Measurements from ENCODE around the gene PTGIS.

PTGIS gene

GRCh38 chr20:49595811-49596561 lies 28.0 kb upstream of the PTGIS start:
- peak; percentile 57 for DNase-seq (ENCODE audit: low spot score)

GRCh38 chr20:49595346-49595745 lies 27.4 kb upstream of the PTGIS start:
- DNase-seq (ENCODE audit: low spot score) = no peak

DNA sequence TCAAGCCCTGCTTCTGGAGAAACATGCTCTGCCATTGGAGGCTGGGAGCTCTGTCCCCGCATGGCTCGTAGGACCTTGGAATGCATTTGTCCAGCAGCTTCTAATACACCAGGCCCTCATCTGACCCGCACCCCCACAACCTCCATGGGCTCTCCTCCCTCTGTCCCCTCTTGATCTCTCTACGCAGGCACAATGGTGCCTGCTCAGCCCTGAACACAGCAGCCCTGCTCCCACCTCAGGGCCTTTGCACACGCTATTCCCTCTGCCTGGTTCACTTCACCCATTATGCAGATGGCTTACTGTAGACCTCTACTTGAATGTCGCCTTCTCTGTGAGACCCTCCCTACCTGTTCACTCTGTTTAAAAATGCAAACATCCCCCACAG lies 27.0 kb upstream of the PTGIS start:
- DNase-seq (ENCODE audit: low spot score) = no peak

GRCh38 chr20:49594143-49594930 lies 26.4 kb upstream of the PTGIS start:
- DNase-seq (ENCODE audit: low spot score) = peak; percentile 89

- no peak for DNase-seq (ENCODE audit: low spot score)
Measured at GRCh38 chr20:49593466-49594142, 25.7 kb upstream of the PTGIS start.

- DNase-seq (ENCODE audit: low spot score) = no peak
Measured at GRCh38 chr20:49592120-49592519, 24.2 kb upstream of the PTGIS start.

GRCh38 chr20:49591217-49591865 lies 23.4 kb upstream of the PTGIS start:
- peak; percentile 38 for DNase-seq (ENCODE audit: low spot score)

DNA sequence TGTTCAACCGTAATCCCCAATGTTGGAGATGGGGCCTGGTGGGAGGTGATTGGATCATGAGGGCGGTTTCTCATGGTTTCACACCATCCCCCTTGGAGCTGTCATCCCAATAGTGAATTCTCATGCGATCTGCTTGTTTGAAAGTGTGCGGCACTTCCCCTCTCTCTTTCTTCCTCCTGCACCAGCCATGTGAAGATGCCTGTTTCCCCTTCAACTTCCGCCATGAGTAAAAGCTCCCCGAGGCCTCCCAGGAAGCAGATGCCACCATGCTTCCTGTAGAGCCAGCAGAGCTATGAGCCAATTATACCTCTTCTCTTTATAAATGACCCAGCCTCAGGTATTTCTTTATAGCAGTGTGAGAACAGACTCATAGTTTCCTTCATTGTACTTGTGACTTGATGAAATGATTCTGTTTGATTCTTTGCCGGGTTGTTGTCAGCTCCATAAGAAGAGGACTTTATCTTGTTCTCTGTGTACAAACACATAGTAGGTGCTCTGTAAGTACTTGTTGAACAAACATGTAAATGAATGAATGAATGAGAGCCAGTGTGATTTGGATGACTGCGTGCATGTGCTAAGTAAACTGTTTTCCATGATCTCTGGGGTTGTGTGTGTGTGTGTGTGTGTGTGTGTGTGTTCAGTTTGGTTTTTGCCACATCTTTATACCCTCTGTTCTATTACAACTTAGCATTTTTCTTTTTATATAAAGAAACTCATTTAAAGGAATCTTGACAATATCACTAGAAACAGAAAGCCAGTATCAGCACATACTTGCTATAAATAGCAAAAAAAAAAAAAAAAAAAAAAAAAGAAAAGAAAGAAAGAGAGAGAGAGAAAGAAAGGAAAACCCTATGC lies 22.5 kb upstream of the PTGIS start:
- no peak for DNase-seq (ENCODE audit: low spot score)

DNA sequence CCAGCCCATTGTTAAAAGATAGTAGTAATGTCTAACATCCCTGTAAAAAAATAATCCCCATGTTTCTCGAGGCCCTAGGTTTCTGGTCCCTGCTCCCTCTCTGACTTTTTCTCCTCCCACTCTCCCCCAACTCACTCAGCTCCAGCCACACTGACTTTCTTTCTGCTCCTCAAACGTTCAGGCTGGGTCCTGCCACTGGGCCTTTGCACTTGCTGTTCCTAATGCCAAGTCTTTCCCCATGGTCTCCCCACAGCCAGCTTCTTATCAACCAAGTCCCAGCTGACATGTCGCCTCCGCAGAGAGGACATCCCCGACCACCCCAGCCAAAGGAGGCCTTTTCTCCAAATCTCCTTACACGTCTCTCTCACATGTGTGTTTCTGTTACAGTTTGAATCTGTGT lies 21.8 kb upstream of the PTGIS start:
- no peak for DNase-seq (ENCODE audit: low spot score)

GRCh38 chr20:49587111-49587570 lies 19.2 kb upstream of the PTGIS start:
- peak; percentile 49 for DNase-seq (ENCODE audit: low spot score)

GRCh38 chr20:49585585-49586245 lies 17.8 kb upstream of the PTGIS start:
- no peak for DNase-seq (ENCODE audit: low spot score)

- DNase-seq (ENCODE audit: low spot score) = no peak
Measured at GRCh38 chr20:49584418-49585382, 16.8 kb upstream of the PTGIS start.

DNA sequence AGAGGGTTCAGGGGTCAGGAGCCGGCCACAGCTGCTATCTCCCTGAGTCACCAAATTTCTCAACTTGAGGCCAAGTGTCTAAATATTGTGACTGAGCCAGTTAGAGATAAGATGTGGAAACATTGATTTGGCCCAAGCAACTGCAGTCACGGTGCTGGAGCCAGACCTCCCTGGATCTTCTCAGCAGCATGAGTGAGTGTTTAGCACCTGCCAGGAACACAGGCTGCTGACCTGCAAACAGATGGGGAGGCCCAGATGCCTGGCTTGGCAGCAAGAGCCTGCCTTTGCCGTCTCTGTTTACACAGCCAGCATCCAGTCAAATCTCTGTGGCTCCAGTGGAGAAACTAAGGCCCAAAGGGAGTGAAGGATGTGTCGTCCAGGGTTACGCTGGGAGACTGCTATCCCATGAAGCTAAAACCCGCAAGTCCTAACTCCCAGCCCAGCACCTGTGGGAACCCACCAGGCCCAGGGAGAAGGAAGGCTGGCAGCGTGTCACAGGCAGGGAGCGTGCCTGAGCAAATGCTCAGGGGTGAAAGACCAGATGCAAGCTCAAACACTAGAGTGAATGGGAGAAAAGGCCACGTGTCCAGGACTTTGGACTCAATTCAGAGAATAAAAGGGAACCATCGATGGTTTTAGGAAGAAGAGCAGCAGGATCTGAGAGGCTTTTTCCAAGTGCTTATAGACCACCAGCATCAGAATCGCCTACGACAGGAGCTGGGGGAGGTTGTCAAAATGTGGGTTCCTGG lies 15.9 kb upstream of the PTGIS start:
- DNase-seq (ENCODE audit: low spot score) = peak; percentile 73

GRCh38 chr20:49583343-49583668 lies 15.4 kb upstream of the PTGIS start:
- no peak for DNase-seq (ENCODE audit: low spot score)

DNA sequence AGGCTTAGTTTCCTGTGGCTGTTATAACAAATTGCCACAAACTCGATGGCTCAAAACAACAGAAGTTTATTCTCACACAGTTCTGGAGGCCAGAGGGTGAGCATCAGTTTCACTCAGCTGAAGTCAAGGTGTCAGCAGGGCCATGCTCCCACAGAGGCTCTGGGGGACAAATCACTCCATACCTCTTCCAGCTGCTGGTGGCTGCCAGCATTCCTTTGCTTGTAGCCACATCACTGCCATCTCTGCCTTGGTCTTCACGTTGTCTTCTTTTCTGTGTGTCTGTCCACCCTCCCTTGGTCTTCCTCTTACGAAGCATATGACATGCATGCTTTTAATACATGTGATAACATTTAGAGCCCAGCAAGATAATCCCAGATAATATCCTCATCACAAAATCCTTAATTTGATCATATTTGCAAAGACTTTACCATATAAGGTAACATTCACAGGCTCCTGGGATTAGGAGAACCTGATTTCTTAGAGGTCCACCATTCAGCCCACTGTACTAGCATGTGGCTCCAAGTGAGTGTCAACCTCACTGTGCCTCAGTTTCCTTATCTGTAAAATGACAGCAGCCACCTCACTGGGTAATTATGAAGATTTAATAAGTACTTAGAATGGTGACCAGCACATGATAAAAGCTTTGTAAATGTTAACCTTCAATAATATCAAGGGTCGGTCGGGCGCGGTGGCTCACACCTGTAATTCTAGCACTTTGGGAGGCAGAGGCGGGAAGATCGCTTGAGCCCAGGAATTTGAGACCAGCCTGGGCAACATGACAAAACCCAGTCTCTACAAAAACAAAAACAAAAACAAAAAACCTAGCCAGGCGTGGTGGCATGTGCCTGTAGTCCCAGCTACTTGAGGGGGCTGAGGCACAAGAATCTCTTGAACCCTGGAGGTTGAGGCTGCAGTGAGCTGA lies 14.7 kb upstream of the PTGIS start:
- DNase-seq (ENCODE audit: low spot score) = no peak

- no peak for DNase-seq (ENCODE audit: low spot score)
Measured at GRCh38 chr20:49581482-49581881, 13.5 kb upstream of the PTGIS start.

- no peak for DNase-seq (ENCODE audit: low spot score)
Measured at GRCh38 chr20:49580813-49581174, 12.9 kb upstream of the PTGIS start.

All from GM03348 (cell line).